ENCODE measurements around the gene ELP1. TPM values are rescaled to one million over a fixed set of nuclear protein-coding genes. Genes with fewer than 3 reads are reported as not detected.

The ELP1 gene
- total and polyA plus RNA-seq, 4 donors, result 4.3 to 20.0 (median 16.7) TPM

DNA sequence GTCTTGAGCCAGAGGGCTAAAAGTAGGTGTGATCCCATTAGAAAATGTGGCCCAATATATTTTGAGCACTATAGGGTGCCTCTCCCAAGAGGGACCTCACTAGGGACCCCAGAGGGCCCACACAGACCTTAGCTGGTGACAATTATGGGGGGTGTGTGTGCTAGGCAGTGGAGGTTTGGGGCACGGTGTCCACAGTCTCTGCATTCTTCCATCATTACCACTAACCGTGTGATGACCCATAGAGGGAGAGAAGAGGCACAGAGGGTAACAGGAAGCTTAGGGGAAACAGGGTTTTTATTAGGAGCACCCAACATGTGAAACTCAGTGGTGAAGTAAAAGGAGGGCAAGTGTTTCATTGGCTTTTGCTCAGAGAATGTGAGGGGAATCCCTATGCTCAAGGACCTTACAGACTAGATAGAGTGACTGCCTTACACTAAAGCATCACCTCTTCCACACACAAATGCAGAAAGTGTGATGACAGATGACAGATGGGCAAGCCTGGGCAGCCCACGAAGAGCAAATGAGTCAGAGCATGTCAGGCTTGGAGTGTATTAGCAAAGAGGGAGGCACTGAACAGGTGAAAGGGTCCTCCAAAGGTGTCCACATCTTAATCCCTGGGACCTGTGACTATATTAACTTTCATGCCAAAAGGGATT, 74.3 kb downstream of the ELP1 start:
- Histone ChIP-seq H3K9me3 (ENCODE audit: control insufficient read depth, low read length) (peaks cover 2% of the 10 kb centered on the region), H3K27me3 (ENCODE audit: control insufficient read depth in 1 of 2, insufficient read depth in 2 of 2, low read length in 1 of 2) (no peaks in the 10 kb centered on the region), H3K36me3 (ENCODE audit: control insufficient read depth in 1 of 2, insufficient read depth in 2 of 2, low read length in 1 of 2) (no peaks in the 10 kb centered on the region), H3K4me3 (ENCODE audit: low read length in 2 of 2) (no peak overlapping the region), H3K27ac (ENCODE audit: low read depth in 1 of 2, low read length in 2 of 2) (no peak overlapping the region), H3K4me1 (ENCODE audit: control insufficient read depth in 1 of 2, insufficient read depth in 2 of 2, low read length in 2 of 2) (no peaks in the 10 kb centered on the region)
- intact Hi-C loops (cut with DNase I), result no loop called here
- 77 to 82% methylated on average over 3 of the region's 3 CpGs for WGBS, 2 donors
- ATAC-seq (ENCODE audit: low FRiP score) (no peak), DNase-seq (no peak)

DNA sequence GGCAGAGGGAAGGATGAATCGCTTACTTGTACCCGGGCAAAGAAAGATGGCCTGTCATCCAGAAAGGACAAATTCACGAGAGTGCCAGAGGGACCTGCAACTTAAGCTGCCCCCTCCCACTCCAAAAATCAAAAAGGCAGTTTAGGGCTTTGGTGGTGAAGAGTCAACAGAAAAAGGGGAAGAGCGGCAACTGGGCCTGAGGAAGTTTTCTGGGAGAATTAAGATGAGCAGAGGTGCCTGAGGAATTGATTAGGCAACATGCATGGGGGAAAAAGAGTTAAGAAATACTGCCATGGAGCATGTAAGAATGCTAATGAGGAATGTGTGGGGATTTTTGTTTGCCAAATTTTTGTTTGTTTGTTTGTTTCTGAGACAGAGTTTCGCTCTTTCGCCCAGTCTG, 76.4 kb downstream of the ELP1 start:
- DNase-seq, result no peak
- H3K36me3 ChIP-seq (ENCODE audit: control insufficient read depth in 1 of 2, insufficient read depth in 2 of 2, low read length in 1 of 2), result no peaks in the 10 kb centered on the region
- H3K27me3 ChIP-seq (ENCODE audit: control insufficient read depth in 1 of 2, insufficient read depth in 2 of 2, low read length in 1 of 2), result no peaks in the 10 kb centered on the region
- intact Hi-C loops (cut with DNase I), result no loop called here
- ATAC-seq (ENCODE audit: low FRiP score), result no peak
- 85 to 88% methylated on average over 6 of the region's 6 CpGs for WGBS, 2 donors
- no peak overlapping the region for H3K27ac ChIP-seq (ENCODE audit: low read depth in 1 of 2, low read length in 2 of 2)
- peaks cover 2% of the 10 kb centered on the region for H3K9me3 ChIP-seq (ENCODE audit: control insufficient read depth, low read length)
- H3K4me3 ChIP-seq (ENCODE audit: low read length in 2 of 2), result no peak overlapping the region
- no peaks in the 10 kb centered on the region for H3K4me1 ChIP-seq (ENCODE audit: control insufficient read depth in 1 of 2, insufficient read depth in 2 of 2, low read length in 2 of 2)

DNA sequence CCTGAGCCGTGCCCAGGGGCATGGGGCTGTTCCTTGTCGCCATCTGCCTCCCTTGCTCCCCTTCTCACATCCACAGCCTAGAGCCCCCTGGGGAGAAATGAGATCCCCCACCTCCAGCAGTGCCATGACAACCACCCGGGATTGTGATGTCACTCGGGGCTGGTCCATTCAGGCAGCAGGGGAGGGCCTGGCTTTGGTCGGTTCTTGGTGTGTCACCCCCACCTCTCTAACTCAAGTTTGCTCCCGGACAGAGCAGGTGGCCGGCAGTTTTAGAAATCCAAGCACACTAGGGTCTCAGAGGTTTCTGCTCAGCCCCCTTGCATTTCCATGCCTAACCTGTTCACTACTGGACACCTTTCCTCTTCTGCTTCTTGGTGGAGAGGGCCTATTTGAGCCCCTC, 78.0 kb downstream of the ELP1 start, which contains the start of gene ACTL7B:
ACTL7B (minus strand) TSS at position 99 of the 400 bp plus-strand sequence; CDS start at position 43, 56 bp downstream.
- peaks cover 2% of the 10 kb centered on the region for H3K9me3 ChIP-seq (ENCODE audit: control insufficient read depth, low read length)
- H3K27ac ChIP-seq (ENCODE audit: low read depth in 1 of 2, low read length in 2 of 2), result no peak within 1 kb of the TSS
- H3K4me1 ChIP-seq (ENCODE audit: control insufficient read depth in 1 of 2, insufficient read depth in 2 of 2, low read length in 2 of 2), result no peaks in the 10 kb centered on the region
- intact Hi-C loops (cut with DNase I), result no loop called here
- no peaks in the 10 kb centered on the region for H3K27me3 ChIP-seq (ENCODE audit: control insufficient read depth in 1 of 2, insufficient read depth in 2 of 2, low read length in 1 of 2)
- H3K4me3 ChIP-seq (ENCODE audit: low read length in 2 of 2), result no peak within 1 kb of the TSS
- 78 to 79% methylated on average over 7 of the region's 7 CpGs for WGBS, 2 donors
- no peaks in the 10 kb centered on the region for H3K36me3 ChIP-seq (ENCODE audit: control insufficient read depth in 1 of 2, insufficient read depth in 2 of 2, low read length in 1 of 2)
- ATAC-seq (ENCODE audit: low FRiP score), result no peak
- DNase-seq, result no peak

DNA sequence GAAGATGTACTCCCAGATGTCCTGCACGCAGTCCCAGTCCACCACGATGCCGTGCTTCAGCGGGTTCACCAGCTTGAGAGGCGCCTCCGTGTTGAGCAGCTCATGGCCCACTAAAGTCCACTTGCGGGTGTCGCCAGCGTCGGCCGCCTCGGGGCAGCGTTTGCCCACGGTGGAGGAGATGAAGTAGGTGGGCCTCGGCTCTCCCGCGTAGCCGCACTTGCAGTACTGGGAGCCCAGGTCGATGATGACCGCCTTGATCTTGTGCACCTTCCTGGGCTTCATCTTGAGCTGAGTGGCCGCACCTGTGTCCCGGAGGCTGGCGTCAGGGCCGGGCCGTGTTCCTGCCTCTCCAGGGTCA, 78.4 kb downstream of the ELP1 start:
- 96 to 98% methylated on average over 25 of the region's 25 CpGs for WGBS, 2 donors
- no peaks in the 10 kb centered on the region for H3K27me3 ChIP-seq (ENCODE audit: control insufficient read depth in 1 of 2, insufficient read depth in 2 of 2, low read length in 1 of 2)
- no peak overlapping the region for H3K4me3 ChIP-seq (ENCODE audit: low read length in 2 of 2)
- H3K36me3 ChIP-seq (ENCODE audit: control insufficient read depth in 1 of 2, insufficient read depth in 2 of 2, low read length in 1 of 2), result no peaks in the 10 kb centered on the region
- intact Hi-C loops (cut with DNase I), result no loop called here
- H3K9me3 ChIP-seq (ENCODE audit: control insufficient read depth, low read length), result no peaks in the 10 kb centered on the region
- ATAC-seq (ENCODE audit: low FRiP score) (no peak), DNase-seq (no peak)
- H3K27ac ChIP-seq (ENCODE audit: low read depth in 1 of 2, low read length in 2 of 2), result no peak overlapping the region
- no peaks in the 10 kb centered on the region for H3K4me1 ChIP-seq (ENCODE audit: control insufficient read depth in 1 of 2, insufficient read depth in 2 of 2, low read length in 2 of 2)

DNA sequence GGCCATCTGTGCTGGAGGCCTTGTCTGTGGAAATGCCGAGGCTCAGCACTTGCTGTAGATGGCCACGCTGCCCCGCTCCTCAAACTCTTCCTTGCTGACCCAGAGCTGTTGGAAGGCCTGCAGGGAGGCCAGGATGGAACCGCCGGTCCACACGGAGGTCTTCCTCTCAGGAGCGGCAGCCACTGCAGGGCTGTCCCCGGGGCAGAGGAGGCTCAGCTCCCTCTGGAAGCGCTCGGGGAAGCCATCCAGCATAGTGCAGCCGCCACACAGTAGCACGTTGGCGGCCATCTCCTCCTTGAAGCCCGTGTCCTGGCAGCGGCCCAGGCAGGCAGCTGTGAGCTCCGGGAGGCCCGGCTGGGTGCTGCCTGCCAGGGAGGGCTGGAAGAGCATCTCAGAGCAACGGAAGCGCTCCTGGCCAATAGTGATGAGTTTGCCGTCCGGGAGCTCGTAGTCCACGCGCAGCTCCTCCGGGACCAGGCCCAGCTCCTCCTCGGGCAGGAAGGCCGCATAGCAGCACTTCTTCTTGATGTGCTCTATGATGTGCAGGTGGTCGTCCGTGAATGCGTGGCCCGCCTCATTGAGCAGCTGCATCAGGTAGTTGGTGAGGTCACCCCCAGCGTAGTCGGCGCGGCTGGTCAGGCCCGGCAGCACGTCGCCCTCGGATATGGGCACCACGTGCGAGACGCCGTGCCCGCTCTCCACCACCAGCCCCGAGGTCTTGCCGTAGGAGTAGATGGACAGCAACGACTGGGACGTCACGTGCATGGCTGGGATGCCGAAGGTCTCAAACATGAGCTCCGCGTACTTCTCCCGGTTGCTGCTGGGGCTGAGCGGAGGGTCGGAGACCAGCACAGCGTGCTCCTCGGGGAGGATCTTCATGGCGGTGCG, 79.0 kb downstream of the ELP1 start:
- H3K27me3 ChIP-seq (ENCODE audit: control insufficient read depth in 1 of 2, insufficient read depth in 2 of 2, low read length in 1 of 2), result no peaks in the 10 kb centered on the region
- H3K4me3 ChIP-seq (ENCODE audit: low read length in 2 of 2), result no peak overlapping the region
- H3K4me1 ChIP-seq (ENCODE audit: control insufficient read depth in 1 of 2, insufficient read depth in 2 of 2, low read length in 2 of 2), result no peaks in the 10 kb centered on the region
- no peaks in the 10 kb centered on the region for H3K9me3 ChIP-seq (ENCODE audit: control insufficient read depth, low read length)
- no peaks in the 10 kb centered on the region for H3K36me3 ChIP-seq (ENCODE audit: control insufficient read depth in 1 of 2, insufficient read depth in 2 of 2, low read length in 1 of 2)
- ATAC-seq (ENCODE audit: low FRiP score) (peak; percentile 6), DNase-seq (no peak)
- intact Hi-C loops (cut with DNase I), result no loop called here
- 92% methylated on average over 58 to 59 of the region's 59 CpGs for WGBS, 2 donors
- no peak overlapping the region for H3K27ac ChIP-seq (ENCODE audit: low read depth in 1 of 2, low read length in 2 of 2)

DNA sequence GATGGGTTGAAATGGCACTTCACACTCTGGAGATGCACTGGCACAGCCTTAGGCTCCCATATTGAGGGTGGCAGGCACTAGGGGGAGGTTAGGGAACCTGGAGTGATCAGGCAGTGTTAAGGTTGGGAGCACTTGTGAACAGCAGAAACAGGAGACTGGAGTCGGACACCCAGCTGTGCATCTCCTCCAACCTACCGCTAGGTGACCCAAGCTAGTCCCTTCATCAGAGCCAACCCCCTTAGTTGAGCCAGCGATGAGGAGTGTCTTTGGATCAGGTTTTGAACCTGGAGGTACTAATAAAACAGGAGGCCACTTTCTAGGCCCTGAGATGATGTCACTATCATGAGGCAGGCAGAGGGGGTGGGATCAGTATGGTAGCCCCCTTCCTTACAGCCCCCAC, 79.8 kb downstream of the ELP1 start:
- ATAC-seq (ENCODE audit: low FRiP score), result no peak

DNA sequence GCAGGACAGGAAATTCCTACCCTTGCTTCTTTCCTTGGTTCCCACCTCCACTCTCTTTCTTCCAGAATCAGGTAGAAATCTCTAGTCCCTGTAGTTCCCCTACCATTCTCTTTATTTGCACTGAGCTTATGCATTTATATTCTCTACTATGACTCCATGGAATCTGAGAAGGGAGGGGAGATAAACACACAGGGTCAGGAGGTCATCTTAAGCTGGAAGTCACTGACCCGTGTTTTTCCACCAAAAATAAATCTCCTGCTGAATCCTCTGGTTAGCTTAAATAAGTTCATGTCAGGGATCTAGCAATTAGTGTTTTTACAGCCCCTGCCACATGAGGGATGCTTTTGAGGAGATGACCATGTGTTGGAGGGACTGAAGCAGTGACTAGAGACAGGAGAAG, 81.8 kb downstream of the ELP1 start:
- ATAC-seq (ENCODE audit: low FRiP score) (no peak), DNase-seq (no peak)
- Histone ChIP-seq H3K27me3 (ENCODE audit: control insufficient read depth in 1 of 2, insufficient read depth in 2 of 2, low read length in 1 of 2) (no peaks in the 10 kb centered on the region), H3K36me3 (ENCODE audit: control insufficient read depth in 1 of 2, insufficient read depth in 2 of 2, low read length in 1 of 2) (no peaks in the 10 kb centered on the region), H3K4me3 (ENCODE audit: low read length in 2 of 2) (no peak overlapping the region), H3K4me1 (ENCODE audit: control insufficient read depth in 1 of 2, insufficient read depth in 2 of 2, low read length in 2 of 2) (no peaks in the 10 kb centered on the region), H3K27ac (ENCODE audit: low read depth in 1 of 2, low read length in 2 of 2) (no peak overlapping the region), H3K9me3 (ENCODE audit: control insufficient read depth, low read length) (no peaks in the 10 kb centered on the region)
- WGBS, 2 donors, result 21 to 26% methylated on average over 1 of the region's 1 CpG
- intact Hi-C loops (cut with DNase I), result no loop called here

More for the DNA sequence above, 79.8 kb downstream of the ELP1 start:
- H3K4me1 ChIP-seq (ENCODE audit: control insufficient read depth in 1 of 2, insufficient read depth in 2 of 2, low read length in 2 of 2), result no peaks in the 10 kb centered on the region
- H3K9me3 ChIP-seq (ENCODE audit: control insufficient read depth, low read length), result no peaks in the 10 kb centered on the region
- DNase-seq, result no peak
- no peak overlapping the region for H3K27ac ChIP-seq (ENCODE audit: low read depth in 1 of 2, low read length in 2 of 2)
- H3K4me3 ChIP-seq (ENCODE audit: low read length in 2 of 2), result no peak overlapping the region
- no peaks in the 10 kb centered on the region for H3K36me3 ChIP-seq (ENCODE audit: control insufficient read depth in 1 of 2, insufficient read depth in 2 of 2, low read length in 1 of 2)
- WGBS, 2 donors, result 88 to 96% methylated on average over 3 of the region's 3 CpGs
- intact Hi-C loops (cut with DNase I), result no loop called here
- no peaks in the 10 kb centered on the region for H3K27me3 ChIP-seq (ENCODE audit: control insufficient read depth in 1 of 2, insufficient read depth in 2 of 2, low read length in 1 of 2)

DNA sequence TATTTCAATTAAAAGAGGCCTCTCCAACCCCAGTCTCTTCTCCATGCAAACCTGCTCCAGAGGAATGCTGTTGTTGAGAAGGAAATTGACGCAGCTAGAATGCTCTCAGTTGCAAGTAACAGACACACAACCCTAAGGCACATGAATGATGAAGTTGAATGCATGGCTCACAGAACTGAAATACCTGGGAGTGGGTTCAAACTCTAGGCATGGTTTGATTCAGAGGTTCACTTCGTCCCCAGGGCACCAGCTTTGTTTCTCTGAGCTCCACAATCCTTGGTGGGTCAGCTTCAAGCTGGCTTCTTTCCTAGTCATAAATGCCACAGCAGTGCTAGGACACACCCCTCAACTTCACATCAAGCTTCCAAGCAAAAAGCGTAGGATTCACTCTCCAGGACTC, 82.8 kb downstream of the ELP1 start:
- DNase-seq (no peak), ATAC-seq (ENCODE audit: low FRiP score) (no peak)
- intact Hi-C loops (cut with DNase I), result no loop called here
- Histone ChIP-seq H3K27me3 (ENCODE audit: control insufficient read depth in 1 of 2, insufficient read depth in 2 of 2, low read length in 1 of 2) (no peaks in the 10 kb centered on the region), H3K4me3 (ENCODE audit: low read length in 2 of 2) (no peak overlapping the region), H3K27ac (ENCODE audit: low read depth in 1 of 2, low read length in 2 of 2) (no peak overlapping the region), H3K36me3 (ENCODE audit: control insufficient read depth in 1 of 2, insufficient read depth in 2 of 2, low read length in 1 of 2) (no peaks in the 10 kb centered on the region), H3K4me1 (ENCODE audit: control insufficient read depth in 1 of 2, insufficient read depth in 2 of 2, low read length in 2 of 2) (no peaks in the 10 kb centered on the region), H3K9me3 (ENCODE audit: control insufficient read depth, low read length) (no peaks in the 10 kb centered on the region)
- 69 to 74% methylated on average over 3 of the region's 3 CpGs for WGBS, 2 donors
